Osteoblast (primary cell): ENCODE results near the gene TPSD1. TPM values are rescaled to one million over a fixed set of nuclear protein-coding genes. Genes with fewer than 3 reads are reported as not detected.

Experiments
- DNase-seq: peaks from one replicate; pipeline ENCODE4 v3.0.0; 2011; ENCODE audit warnings: low spot score, mixed read lengths; ENCODE audit not compliant: insufficient read length; ENCODE audit errors: missing footprints
- H2AFZ ChIP-seq: 2 replicates; pipeline ENCODE4 v1.6.0; 2011; ENCODE audit warnings: mild to moderate bottlenecking, low read length
- H3K27ac ChIP-seq: 2 replicates; pipeline ENCODE4 v1.5.1; 2011; ENCODE audit warnings: mild to moderate bottlenecking, low read depth, low read length, moderate library complexity
- H3K27me3 ChIP-seq: 2 replicates; pipeline ENCODE4 v1.6.0; 2012; ENCODE audit warnings: mild to moderate bottlenecking, control low read depth, inconsistent platforms, low read length, moderate library complexity; ENCODE audit not compliant: insufficient read depth
- H3K36me3 ChIP-seq: 2 replicates; pipeline ENCODE4 v1.5.1; 2011; ENCODE audit warnings: mild to moderate bottlenecking, low read length, control low read depth, moderate library complexity; ENCODE audit not compliant: insufficient read depth
- H3K4me1 ChIP-seq: 2 replicates; pipeline ENCODE4 v1.5.1; 2011; ENCODE audit warnings: mild to moderate bottlenecking, low read length, control low read depth, moderate library complexity; ENCODE audit not compliant: insufficient read depth
- H3K4me2 ChIP-seq: 2 replicates; pipeline ENCODE4 v1.6.0; 2011; ENCODE audit warnings: mild to moderate bottlenecking, low read length; ENCODE audit not compliant: insufficient read depth
- H3K4me3 ChIP-seq: fragments of 200-600 bp; sonication (generic); 3 replicates; pipeline ENCODE4 v1.5.1; 2012; ENCODE audit warnings: mild to moderate bottlenecking, low read length, inconsistent platforms; ENCODE audit not compliant: insufficient read depth
- H3K79me2 ChIP-seq: 2 replicates; pipeline ENCODE4 v1.6.0; 2012; ENCODE audit warnings: mild to moderate bottlenecking, low read length, control low read depth, inconsistent platforms; ENCODE audit not compliant: insufficient read depth
- H3K9me3 ChIP-seq: 2 replicates; pipeline ENCODE4 v1.5.1; 2011; ENCODE audit warnings: low read depth, low read length, control low read depth
- H4K20me1 ChIP-seq: 2 replicates; pipeline ENCODE4 v1.6.0; 2012; ENCODE audit warnings: mild to moderate bottlenecking, low read length, control low read depth; ENCODE audit not compliant: insufficient read depth
- CTCF ChIP-seq: IDR thresholded peaks from 2 replicates; pipeline ENCODE4 v1.5.1; 2011; ENCODE audit warnings: mild to moderate bottlenecking, low read depth, low read length, moderate library complexity; ENCODE audit errors: extremely low read depth
- total RNA-seq: library from RNA; depleted of rRNA; stranded (reverse); fragments of >200 nt; gene quantifications from 2 replicates; pipeline ENCODE4 v1.2.3, GENCODE V29; 2012

Gene TPSD1
- total RNA-seq, 1 donor, result not detected

DNA sequence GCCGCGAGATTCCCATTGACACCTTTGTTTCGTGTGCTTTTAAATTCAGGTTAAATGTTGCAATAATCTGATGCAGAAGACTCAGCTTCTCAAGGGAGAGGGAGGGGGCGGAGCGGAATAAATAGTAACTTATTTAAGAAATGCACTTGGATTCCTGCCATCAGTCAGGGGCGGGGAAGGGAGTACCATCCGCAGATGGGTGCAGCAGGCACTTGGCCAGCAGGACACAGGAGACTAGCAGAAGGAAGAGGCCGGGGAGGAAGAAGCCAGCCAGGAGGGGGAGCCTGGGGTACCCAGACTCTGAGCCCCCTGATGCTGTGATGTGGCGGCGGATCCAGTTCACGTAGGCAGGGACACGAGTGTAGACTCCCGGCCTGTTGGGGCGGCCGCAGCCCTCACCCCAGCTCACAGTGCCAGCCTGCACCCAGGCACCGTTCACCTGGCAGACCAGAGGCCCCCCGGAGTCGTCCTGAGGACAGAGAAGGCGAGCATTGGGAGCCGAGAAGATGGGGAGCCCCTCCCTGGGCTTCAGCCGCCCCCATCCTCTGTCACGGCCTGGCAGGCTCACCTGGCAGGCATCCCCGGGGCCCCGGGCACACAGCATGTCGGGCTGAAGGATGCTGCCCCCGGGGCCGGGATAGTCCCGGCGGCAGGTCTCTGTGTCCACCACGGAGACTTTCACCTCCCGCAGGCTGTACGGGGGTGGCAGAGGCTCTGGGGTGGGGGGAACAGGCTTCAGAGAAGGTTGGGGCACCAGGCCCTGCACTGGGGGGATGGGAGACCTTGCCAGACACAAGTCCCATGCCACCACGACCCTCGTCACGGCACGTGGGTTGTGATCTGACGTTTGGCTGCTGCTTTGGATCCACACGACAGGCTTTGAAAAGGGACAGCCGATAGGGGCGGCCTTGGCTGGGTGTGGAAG lies 34.0 kb upstream of the TPSD1 start:
- Histone ChIP-seq H3K27ac (no peak overlapping the region), H4K20me1 (no peaks in the 10 kb centered on the region), H3K27me3 (no peaks in the 10 kb centered on the region), H3K9me3 (no peaks in the 10 kb centered on the region), H3K4me3 (no peak overlapping the region), H3K4me2 (no peak overlapping the region), H3K36me3 (no peaks in the 10 kb centered on the region), H3K79me2 (no peaks in the 10 kb centered on the region), H2AFZ (no peak overlapping the region), H3K4me1 (no peaks in the 10 kb centered on the region)
- no peak for DNase-seq
- TF ChIP-seq CTCF, result no peak

DNA sequence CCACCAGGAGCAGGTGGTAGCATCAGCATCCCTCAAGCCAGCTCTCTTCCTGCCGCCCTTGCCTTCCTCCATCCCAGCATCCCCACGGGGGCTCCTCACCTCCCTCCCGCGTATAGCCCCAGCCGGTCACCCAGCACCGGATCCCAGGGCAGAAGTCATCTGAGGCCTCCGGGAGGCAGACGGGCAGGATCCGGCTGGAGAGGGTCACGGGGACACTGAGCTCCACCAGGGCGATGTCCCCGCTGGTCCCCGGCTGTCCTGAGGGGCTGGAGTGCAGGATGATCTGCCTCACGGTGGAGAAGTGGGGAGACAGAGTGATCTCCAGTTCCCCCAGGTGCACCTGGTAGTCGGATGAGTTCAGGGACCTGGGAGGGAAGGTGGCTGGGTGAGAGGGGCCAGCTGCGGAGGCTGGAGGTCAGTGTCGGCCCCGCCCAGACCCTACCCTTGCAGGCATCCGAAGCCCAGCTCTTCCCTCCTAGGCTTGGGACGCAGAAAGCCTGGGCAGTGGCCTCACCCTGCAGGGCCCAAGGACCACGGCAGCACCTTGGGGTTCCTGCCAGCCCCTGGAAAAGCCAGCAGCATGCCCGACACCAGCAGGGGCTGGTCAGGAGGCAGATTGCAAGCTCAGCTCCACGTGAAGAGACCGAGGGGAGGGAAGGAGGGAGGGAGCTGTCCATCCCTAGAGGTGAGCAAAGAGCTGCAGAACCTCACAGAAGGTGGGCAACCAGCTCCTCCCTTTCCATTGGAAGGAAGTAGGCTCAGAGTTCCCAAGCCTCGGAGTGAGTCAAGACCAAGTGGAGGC lies 33.1 kb upstream of the TPSD1 start:
- H3K27ac ChIP-seq, result no peak overlapping the region
- H3K4me1 ChIP-seq, result no peaks in the 10 kb centered on the region
- H3K79me2 ChIP-seq, result no peaks in the 10 kb centered on the region
- no peak overlapping the region for H3K4me3 ChIP-seq
- no peaks in the 10 kb centered on the region for H4K20me1 ChIP-seq
- no peak for TF ChIP-seq CTCF
- no peaks in the 10 kb centered on the region for H3K9me3 ChIP-seq
- no peaks in the 10 kb centered on the region for H3K27me3 ChIP-seq
- H2AFZ ChIP-seq, result no peak overlapping the region
- H3K4me2 ChIP-seq, result no peak overlapping the region
- DNase-seq, result no peak
- no peaks in the 10 kb centered on the region for H3K36me3 ChIP-seq

DNA sequence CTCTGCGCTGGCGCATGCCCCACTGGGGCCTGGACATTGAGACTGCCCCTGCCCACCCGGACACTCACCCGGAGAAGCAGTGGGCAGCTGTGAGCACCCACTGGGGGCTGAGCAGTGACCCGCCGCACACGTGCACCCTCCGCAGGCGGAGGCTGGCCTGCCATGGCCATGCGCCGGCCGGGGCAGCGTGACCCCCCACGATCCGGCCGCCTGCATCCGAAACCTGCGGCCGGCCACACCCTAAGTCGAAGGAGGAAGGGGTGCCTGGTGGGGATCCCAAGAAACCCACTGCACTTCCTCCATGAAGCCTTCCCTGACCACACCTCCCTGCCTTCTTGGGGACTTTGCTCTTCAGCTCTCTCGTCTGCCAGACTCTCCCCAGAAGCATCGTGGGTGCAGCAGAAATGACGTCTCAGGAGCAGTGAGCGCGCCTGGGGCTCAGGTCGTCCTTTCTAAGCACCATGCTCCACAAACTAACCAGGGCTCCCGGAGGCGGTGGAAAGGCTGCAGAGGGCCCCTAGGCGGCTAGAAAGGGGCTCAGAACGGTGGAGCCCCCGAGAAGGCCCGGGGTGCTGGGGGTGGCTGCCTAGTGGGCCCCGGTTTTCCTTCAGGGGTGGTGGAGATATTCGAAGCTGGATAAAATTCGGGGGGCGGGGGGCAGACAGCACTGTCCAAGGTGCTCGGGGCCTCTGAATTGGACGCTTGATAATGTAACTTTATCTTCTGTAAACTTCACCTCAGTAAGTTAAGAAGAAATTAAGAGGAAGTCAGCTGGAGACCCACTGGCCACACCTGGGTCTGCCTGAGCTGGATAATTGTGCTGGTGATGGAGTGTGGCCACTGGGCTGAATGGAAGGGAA lies 32.3 kb upstream of the TPSD1 start:
- no peaks in the 10 kb centered on the region for H3K79me2 ChIP-seq
- no peaks in the 10 kb centered on the region for H3K9me3 ChIP-seq
- H3K4me3 ChIP-seq, result no peak overlapping the region
- DNase-seq, result no peak
- no peak overlapping the region for H2AFZ ChIP-seq
- no peak overlapping the region for H3K4me2 ChIP-seq
- H3K4me1 ChIP-seq, result no peaks in the 10 kb centered on the region
- no peaks in the 10 kb centered on the region for H3K27me3 ChIP-seq
- TF ChIP-seq CTCF, result no peak
- no peaks in the 10 kb centered on the region for H4K20me1 ChIP-seq
- no peak overlapping the region for H3K27ac ChIP-seq
- H3K36me3 ChIP-seq, result no peaks in the 10 kb centered on the region
